H54 (cell line): ENCODE results near the gene TMOD1.
A peak's percentile ranks its signal among the peaks of the same experiment; 100 is the strongest.
"Not testable (repeated sequence)": the region's sequence is repeated elsewhere in the genome, so short reads cannot be mapped to it uniquely, and the experiment has no call there.

Experiments used
- DNase-seq: peaks from one replicate; pipeline ENCODE4 v3.0.0; 2011; ENCODE audit warnings: low spot score, mixed read lengths; ENCODE audit not compliant: insufficient read length
- FAIRE-seq: peaks from 3 replicates; lab custom pipeline; 2011; peaks lifted over from hg19 to GRCh38; lab: Jason Lieb, UNC
- POLR2A ChIP-seq: IDR thresholded peaks from 2 replicates; pipeline ENCODE4 v1.6.1; 2011; ENCODE audit warnings: low read depth, mild to moderate bottlenecking, low read length

The TMOD1 gene

DNA sequence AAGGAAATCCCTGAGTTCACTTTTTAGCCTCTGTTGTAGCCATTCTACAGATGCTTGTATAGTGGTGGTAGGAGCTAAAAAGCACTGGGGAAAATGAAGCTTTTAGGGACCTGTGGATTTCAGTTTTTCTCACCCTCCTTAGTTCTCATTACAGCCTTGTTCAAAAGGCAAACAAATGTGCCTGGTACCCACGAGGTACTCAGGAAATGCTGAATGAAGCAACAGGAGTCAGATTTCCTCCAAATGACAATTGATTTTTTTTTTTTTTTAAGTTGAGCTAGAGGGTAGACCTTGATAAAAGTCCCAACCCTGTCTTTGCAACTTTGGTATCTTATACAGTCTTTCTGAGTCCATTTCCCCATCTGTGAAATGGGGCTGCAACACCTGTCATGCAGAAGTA is 21.3 kb upstream of the TMOD1 start:
- no peak for TF ChIP-seq POLR2A
- no peak for DNase-seq
- peak; percentile 91 for FAIRE-seq

DNA sequence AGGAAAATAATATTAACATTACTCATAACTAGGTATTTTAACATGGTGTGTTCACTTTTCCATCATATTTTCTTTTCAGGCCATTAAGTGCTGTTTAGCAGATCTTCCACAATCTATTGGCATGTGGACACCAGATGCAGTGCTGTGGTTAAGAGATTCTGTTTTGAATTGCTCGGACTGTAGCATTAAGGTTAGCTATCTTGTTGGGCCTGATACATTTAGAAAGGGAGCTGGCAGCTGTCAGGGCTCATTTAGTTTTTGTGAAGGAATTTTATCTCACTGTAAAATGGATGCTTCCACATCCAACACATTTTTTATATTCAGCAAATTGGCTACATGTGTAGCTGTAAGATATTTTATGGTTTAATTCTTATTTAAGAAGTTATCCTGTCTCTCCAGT is 20.7 kb upstream of the TMOD1 start:
- TF ChIP-seq POLR2A, result no peak
- no peak for FAIRE-seq
- no peak for DNase-seq

DNA sequence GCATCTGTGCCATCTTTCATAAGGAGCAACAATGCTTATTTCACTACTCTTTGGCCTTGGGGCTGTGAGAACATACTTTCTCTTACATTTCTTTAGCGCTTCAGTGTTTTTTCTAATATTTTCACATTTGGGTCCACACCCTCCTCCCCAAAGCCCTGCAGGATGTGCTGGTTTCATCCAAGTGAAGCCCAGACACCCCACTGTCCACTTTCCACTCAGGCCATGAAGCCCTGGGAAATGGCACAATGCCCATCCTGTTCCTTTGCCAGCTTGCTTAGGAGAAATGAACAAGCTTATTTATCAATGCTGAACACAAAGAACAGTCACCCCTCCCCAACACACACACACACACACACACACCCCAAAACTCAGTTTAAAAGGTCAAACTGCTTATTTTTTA is 17.3 kb upstream of the TMOD1 start:
- FAIRE-seq (no peak), DNase-seq (no peak)
- no peak for TF ChIP-seq POLR2A

DNA sequence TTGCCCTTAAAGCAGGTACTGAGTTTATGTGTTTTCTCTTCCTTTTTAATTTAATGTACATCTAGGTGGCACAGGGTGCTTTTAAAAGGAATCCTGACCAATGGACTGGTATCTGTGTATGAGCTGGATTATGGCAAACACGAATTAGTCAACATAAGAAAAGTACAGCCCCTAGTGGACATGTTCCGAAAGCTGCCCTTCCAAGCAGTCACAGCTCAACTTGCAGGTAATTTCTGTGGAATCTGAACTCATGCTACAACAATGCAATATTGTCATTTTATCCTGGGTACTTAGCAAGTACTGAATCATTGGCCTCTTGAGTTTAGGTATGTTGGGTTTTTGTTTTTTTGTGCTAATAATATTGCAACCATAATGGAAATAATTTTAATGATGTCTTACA is 14.4 kb upstream of the TMOD1 start:
- TF ChIP-seq POLR2A, result no peak
- no peak for DNase-seq

DNA sequence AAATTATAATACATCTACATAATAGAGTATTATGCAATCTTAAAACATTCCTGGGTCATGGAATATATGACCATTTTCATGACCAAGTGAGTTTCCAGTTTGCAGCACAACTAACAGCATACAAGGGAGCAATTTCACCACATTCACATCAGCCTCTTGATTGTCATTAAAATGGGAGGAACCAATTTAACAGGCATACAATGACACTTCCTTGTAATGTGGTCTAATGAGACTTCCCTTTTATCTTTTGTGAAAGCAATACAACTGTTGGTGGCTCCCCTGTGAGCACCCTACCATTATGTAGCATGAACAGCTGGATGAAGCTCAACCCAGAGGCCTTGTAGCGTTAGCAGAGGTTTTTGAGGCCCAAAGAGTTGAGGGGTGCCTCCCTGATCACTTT is 13.6 kb upstream of the TMOD1 start:
- FAIRE-seq (peak; percentile 91), DNase-seq (no peak)

More for the DNA sequence above, 14.4 kb upstream of the TMOD1 start:
- FAIRE-seq, result peak; percentile 97

DNA sequence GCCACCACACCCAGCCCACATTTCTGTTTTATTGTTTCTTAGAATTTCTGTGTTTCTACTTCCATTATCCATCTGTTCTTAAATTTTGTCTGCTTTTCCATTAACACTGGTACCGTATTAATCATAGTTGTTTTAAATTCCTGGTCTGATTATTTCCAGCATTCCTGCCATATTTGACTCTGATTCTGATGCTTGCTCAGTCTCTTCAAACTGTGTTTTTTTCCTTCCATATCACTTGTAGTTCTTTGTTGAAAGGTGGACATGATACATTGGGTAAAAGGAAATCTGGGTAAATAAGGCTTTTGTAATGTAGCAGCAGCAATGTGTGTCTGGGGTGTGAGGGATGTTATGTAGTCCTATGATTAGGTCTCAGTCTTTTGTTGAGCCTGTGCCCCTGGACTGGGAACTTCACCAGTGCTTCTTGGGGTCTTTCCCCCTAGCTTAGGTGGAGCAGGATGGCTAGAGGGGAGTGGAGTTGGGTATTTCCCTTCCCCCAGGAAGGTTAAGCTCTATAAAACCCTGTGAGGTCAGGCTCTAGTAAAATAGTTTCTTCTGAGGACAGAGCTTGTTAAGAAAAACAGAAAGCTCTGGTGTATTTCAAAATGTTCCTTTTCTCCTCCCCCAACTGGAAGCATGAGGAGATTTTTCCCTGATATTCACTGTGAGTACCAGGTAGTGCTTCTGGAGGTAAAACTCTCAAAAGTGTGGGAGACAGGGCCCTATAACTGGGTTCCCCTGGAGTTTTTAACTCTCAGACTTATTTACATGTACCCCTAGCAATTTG is 10.1 kb upstream of the TMOD1 start:
- DNase-seq (no peak), FAIRE-seq (peak; percentile 86)
- no peak for TF ChIP-seq POLR2A

More for the DNA sequence above, 13.6 kb upstream of the TMOD1 start:
- TF ChIP-seq POLR2A, result no peak

DNA sequence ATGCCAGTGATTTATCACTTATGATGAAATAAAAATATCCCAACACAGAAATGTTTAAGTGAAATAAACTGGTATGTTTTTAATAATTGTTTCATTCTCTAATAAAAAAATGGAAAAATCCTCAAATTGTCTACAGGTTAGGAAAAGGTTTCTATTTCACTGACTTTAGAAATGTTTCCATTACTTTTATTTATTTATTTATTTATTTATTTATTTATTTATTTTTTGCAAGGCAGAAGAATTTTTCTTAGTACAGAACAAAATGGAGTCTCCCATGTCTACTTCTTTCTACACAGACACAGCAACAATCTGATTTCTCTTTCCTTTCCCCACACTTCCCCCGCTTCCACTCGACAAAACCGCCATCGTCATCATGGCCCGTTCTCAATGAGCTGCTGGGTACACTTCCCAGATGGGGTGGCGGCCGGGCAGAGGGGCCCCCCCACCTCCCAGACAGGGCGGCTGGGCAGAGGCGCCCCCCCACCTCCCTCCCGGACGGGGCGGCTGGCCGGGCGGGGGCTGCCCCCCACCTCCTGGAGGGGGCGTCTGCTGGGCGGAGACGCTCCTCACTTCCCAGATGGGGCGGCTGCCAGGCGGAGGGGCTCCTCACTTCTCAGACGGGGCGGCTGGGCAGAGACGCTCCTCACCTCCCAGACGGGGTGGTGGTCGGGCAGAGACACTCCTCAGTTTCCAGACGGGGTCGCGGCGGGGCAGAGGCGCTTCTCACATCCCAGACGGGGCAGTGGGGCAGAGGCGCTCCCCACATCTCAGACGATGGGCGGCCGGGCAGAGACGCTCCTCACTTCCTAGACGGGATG is 3.7 kb upstream of the TMOD1 start:
- DNase-seq, FAIRE-seq: not testable (repeated sequence)

DNA sequence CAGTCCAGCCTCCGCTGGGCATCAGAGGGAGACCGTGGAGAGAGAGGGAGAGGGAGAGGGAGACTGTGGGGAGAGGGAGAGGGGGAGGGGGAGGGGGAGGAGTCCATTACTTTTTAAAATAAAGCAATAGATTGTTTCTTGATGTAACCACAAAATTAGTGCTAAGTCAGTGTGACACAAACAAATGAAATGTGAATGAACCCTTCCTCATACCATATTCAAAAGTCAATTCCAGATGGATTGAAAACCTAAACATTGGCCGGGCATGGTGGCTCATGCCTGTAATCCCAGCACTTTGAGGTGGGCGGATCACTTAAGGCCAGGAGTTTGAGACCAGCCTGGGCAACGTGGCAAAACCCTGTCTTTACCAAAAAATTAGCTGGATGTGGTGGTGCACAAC is 2.6 kb upstream of the TMOD1 start:
- FAIRE-seq, DNase-seq: not testable (repeated sequence)

DNA sequence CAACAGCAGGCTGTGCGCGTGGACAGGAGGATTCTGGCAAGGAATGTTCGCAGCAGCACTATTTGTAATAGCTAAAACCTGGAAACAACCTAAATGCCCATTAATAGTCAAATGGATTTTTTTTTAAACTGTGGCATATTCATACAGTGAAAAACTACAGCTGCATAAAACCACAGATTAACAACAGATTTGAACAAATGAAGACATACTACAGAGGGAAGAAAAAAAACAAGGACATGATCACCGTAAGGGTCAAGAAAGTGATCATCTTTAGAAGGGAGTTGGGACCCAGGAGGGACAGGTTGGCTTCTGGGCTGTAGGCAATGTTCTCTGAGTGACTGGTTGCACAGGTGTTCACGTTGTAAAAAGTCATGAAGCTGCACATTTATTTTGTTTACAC is 1.2 kb upstream of the TMOD1 start:
- TF ChIP-seq POLR2A, result no peak
- FAIRE-seq (no peak), DNase-seq (no peak)

DNA sequence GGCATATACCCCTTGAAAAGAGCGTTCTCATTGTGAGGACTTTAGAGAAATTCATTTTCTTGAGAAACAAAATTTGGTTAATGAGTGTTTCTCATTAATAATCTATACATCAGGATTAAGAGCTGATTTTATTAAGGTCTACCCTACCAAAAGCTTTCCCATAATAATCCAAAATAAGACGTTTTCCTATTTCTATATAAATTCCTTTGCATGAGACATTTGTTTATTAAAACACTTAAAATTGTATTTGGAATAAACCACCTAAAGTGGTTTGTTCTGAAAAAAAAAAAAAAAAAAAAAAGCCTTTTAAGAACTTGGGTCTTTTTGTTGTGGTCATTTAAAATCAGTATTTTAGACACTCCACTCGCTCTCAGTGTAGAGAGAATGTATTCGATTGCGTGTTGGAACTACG is 695 bp upstream of the TMOD1 start:
- no peak for DNase-seq
- TF ChIP-seq POLR2A, result no peak
- no peak for FAIRE-seq

DNA sequence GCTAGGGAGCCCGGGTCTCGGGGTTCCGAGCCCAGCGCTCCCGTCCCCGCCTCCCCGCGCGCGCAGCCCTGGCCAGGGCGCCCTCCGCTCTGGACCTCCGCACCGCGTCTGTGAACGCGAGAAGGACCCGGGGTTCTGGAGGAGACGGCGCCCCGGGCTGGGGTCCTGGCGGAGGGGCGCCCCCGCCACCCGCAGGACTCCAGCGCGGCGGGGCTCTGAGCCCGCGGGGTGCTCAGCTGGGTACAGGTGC is 431 bp downstream of the TMOD1 start:
- peak; percentile 81 for DNase-seq
- TF ChIP-seq POLR2A, result no peak
- no peak for FAIRE-seq

DNA sequence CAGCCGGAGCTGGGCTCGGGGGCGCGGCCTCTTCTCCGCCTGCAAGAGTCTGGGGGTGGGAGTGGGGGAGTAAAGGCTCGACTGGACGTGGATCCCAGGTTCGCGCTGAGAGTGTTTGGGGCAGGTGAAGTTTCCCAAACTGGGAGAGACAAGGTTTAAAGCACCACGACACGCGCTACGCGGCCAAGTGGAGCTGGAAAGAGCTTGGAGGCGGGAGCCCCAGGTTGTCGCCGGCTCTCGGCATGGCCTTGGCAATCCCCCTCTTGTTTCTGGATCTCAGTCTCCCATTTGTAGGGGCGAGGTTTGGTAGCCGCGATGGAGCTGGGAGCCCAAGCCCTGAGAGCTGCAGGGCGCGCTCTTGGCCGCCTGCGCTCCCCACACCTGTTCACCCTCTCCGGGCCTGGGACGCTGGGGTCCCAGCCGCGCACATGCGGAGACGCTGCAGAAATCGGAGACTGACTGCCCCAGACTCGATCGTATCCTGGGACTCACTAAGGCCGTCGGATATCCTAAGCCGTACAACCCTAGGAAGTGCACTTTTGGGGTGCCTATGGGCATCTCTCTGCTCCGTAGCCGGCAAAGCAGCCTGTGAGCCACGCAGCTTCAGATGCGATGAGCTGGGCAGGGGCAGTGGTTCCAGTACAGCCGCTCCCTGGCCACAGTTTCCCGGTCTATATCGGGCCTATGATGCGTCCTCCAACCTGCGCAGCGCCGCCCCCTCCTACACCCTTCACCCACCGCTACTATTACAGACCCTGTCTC is 937 bp downstream of the TMOD1 start:
- no peak for DNase-seq
- no peak for FAIRE-seq
- no peak for TF ChIP-seq POLR2A

DNA sequence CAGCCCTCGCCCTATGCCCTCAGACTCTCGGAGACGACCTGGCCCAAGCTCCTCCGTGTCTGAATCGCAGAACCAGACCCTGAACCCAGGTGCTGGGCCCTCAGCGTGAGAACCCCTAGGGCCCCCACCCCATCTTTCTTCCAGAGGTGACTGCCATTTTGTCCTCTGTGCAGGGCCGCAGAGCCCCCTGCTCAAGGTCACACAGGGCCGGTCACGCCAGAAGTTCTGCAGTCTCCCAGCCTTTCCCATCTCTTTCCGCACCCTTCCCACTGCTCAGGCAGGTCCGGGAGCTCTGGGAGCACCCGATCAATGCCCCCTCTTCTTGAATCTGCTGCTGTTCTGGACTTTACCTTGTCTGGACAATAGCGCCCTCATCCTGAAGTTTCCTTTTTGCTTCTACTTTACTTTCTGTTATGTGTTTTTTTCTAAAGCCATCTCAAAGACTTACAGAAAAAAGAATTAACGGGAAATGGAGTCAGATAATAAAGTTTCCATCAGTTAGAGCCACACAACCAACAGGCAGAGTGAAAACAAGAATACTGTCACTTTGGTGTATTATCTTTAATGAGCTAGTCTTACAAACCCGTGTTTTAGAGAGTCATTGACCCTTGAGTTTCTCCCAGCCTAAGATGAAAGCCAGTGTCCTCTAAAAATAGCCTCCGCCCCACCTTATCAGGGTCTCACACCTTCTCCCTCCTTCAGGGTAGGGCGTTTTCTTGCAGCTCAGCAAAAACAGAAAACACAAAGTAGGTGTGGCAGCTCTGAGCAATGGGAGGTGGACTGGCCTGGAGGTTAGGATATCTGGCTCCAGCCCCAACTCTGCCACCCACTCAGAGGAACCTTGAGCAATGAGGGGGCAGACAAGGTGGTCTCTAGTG is 1.8 kb downstream of the TMOD1 start:
- FAIRE-seq (no peak), DNase-seq (no peak)
- TF ChIP-seq POLR2A, result no peak

DNA sequence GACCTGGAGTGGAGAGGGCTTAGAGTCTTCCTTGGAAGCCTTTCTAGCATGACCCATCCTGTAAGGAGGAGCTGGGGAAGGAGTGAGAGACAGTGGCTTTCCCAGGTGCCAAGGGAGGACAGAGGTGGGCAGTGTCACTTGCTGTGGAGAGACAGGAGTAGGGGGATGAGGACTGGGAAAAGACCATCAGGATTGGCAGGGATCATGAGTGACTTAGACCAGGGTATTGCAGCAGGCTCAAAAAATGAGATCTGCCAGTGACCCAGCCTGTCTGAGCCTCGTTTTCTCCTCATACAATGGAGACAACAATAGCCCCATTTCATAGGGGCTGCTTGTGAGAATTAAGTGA is 2.4 kb downstream of the TMOD1 start:
- DNase-seq (no peak), FAIRE-seq (no peak)
- no peak for TF ChIP-seq POLR2A
